CD14-positive monocyte (primary cell): ENCODE measurements around the gene EEA1. TPM values are rescaled to one million over a fixed set of nuclear protein-coding genes. Genes with fewer than 3 reads are reported as not detected.
"Not testable (repeated sequence)": the region's sequence is repeated elsewhere in the genome, so short reads cannot be mapped to it uniquely, and the experiment has no call there.

Source experiments
- DNase-seq, 3 donors: peaks; one replicate each; pipeline ENCODE4 v3.0.0-alpha.2; 2011 to 2022
- H2AFZ ChIP-seq: 2 replicates; pipeline ENCODE4 v1.6.0; 2012; ENCODE audit warnings: mild to moderate bottlenecking, low read depth, low read length, inconsistent platforms; ENCODE audit not compliant: insufficient read depth, poor library complexity, severe bottlenecking
- H3K27ac ChIP-seq, 2 donors: 1 replicate in 1 of 2; 2 replicates in 1 of 2; pipeline ENCODE4 v1.5.1; 2012 to 2013; ENCODE audit warnings: low read length in 2 of 2, control low read depth in 1 of 2, inconsistent platforms in 1 of 2, low read depth in 1 of 2, mild to moderate bottlenecking in 1 of 2
- H3K27me3 ChIP-seq, 2 donors: one replicate each; pipeline versions ENCODE4 v1.6.0 to v1.6.1; 2011 to 2013; ENCODE audit warnings: low read length in 2 of 2; ENCODE audit not compliant: control insufficient read depth in 2 of 2, insufficient read depth in 2 of 2
- H3K36me3 ChIP-seq, 2 donors: replicated peaks in 1 of 2; 1 replicate in 1 of 2; 2 replicates in 1 of 2; pipeline versions ENCODE4 v1.5.1 to v1.6.1; 2012 to 2013; ENCODE audit warnings: low read length in 2 of 2, control low read depth in 1 of 2, inconsistent platforms in 1 of 2, mild to moderate bottlenecking in 1 of 2; ENCODE audit not compliant: insufficient read depth in 2 of 2, control insufficient read depth in 1 of 2
- H3K4me1 ChIP-seq, 2 donors: 1 replicate in 1 of 2; 2 replicates in 1 of 2; pipeline versions ENCODE4 v1.5.1 to v1.6.1; 2012 to 2013; ENCODE audit warnings: low read length in 2 of 2, control low read depth in 1 of 2, inconsistent platforms in 1 of 2, mild to moderate bottlenecking in 1 of 2, moderate library complexity in 1 of 2; ENCODE audit not compliant: insufficient read depth in 2 of 2, control insufficient read depth in 1 of 2
- H3K4me2 ChIP-seq: replicated peaks from 2 replicates; pipeline ENCODE3; 2012; ENCODE audit warnings: low read length, moderate library complexity, mild to moderate bottlenecking; ENCODE audit not compliant: poor library complexity, severe bottlenecking; ENCODE audit errors: extremely low read depth
- H3K4me3 ChIP-seq, 3 experiments: fragments of 200-600 bp in 1 of 3; sonication (generic) in 1 of 3; replicated peaks in 1 of 3; 1 replicate in 2 of 3; 2 replicates in 1 of 3; pipeline ENCODE4 v1.5.1; 2011 to 2013; ENCODE audit warnings: low read length in 3 of 3, mild to moderate bottlenecking in 3 of 3, control low read depth in 2 of 3, low read depth in 2 of 3, inconsistent platforms in 1 of 3, moderate library complexity in 1 of 3
- H3K79me2 ChIP-seq: 2 replicates; pipeline ENCODE4 v1.6.0; 2012; ENCODE audit warnings: mild to moderate bottlenecking, control low read depth, inconsistent platforms, low read length, moderate library complexity; ENCODE audit not compliant: insufficient read depth
- H3K9ac ChIP-seq: 2 replicates; pipeline ENCODE4 v1.6.0; 2017; ENCODE audit warnings: low read length, mild to moderate bottlenecking; ENCODE audit not compliant: insufficient read depth, poor library complexity, severe bottlenecking
- H3K9me3 ChIP-seq, 2 donors: replicated peaks in 1 of 2; 1 replicate in 1 of 2; 2 replicates in 1 of 2; pipeline versions ENCODE4 v1.5.1 to v1.6.1; 2012 to 2013; ENCODE audit warnings: low read length in 2 of 2, control low read depth in 1 of 2; ENCODE audit not compliant: control insufficient read depth in 1 of 2, insufficient read depth in 1 of 2
- H4K20me1 ChIP-seq: 2 replicates; pipeline ENCODE4 v1.6.0; 2012; ENCODE audit warnings: mild to moderate bottlenecking, low read length, control low read depth, moderate library complexity; ENCODE audit not compliant: insufficient read depth
- H3K27ac Mint-ChIP-seq, 7 donors: one replicate each; pipeline ENCODE4 v1.8.0; 2020; ENCODE audit warnings: mild to moderate bottlenecking in 7 of 7, mixed read lengths in 7 of 7, moderate library complexity in 6 of 7, inconsistent platforms in 2 of 7
- H3K27me3 Mint-ChIP-seq, 3 donors: one replicate each; pipeline ENCODE4 v1.8.0; 2021 to 2022; ENCODE audit warnings: low read depth in 3 of 3, mild to moderate bottlenecking in 3 of 3, mixed read lengths in 3 of 3, moderate library complexity in 3 of 3, inconsistent platforms in 1 of 3
- H3K36me3 Mint-ChIP-seq, 2 donors: one replicate each; pipeline ENCODE4 v1.8.0; 2020; ENCODE audit warnings: mixed read lengths in 2 of 2, inconsistent platforms in 1 of 2, mild to moderate bottlenecking in 1 of 2
- H3K4me1 Mint-ChIP-seq: one replicate; pipeline ENCODE4 v1.8.0; 2020; ENCODE audit warnings: mild to moderate bottlenecking, mixed read lengths
- H3K4me3 Mint-ChIP-seq, 2 donors: one replicate each; pipeline ENCODE4 v1.8.0; 2020; ENCODE audit warnings: mild to moderate bottlenecking in 2 of 2, mixed read lengths in 2 of 2, moderate library complexity in 1 of 2
- H3K9me3 Mint-ChIP-seq, 7 donors: one replicate each; pipeline ENCODE4 v1.8.0; 2020 to 2022; ENCODE audit warnings: mixed read lengths in 7 of 7, mild to moderate bottlenecking in 6 of 7, moderate library complexity in 6 of 7, inconsistent platforms in 2 of 7
- WGBS: methylation state at CpG from one replicate; pipeline ENCODE4 v1.1.5; 2013; ENCODE audit warnings: missing lambda C conversion rate; ENCODE audit not compliant: insufficient coverage; 5-methylcytosine and 5-hydroxymethylcytosine counted together
- intact Hi-C, 2 donors: fragments of 100-400 bp; cut with micrococcal nuclease; formaldehyde crosslinking; loops; one replicate each; pipeline versions ENCODE4 v1.15.0 to v1.15.1; 2023
- polyA plus RNA-seq, 3 donors: library from polyadenylated mRNA; depleted of rRNA in 1 of 3; unstranded in 2 of 3; stranded (reverse) in 1 of 3; fragments of 300-500 nt in 2 of 3; fragments of >200 nt in 1 of 3; fragmentation: Illumina TruSeq in 2 of 3; gene quantifications; 1 replicate in 2 of 3; 2 replicates in 1 of 3; pipeline ENCODE4 v1.2.3, GENCODE V29; 2012 to 2021
- TF ChIP-seq, protein P1 (sequence below): fragments of 200-600 bp; IDR thresholded peaks from one replicate; pipeline ENCODE4 v1.8.0; 2022; ENCODE audit warnings: antibody characterized with exemption, mild to moderate bottlenecking

EEA1 gene
- polyA plus RNA-seq, 3 donors: 3.0 to 10.7 (median 3.6) TPM

GRCh38 chr12:92794814-92795213, 134.3 kb downstream of the EEA1 start:
- no peak overlapping the region for H3K27ac ChIP-seq
- no peaks in the 10 kb centered on the region for H4K20me1 ChIP-seq
- no peak overlapping the region for H3K9ac ChIP-seq
- H3K79me2 ChIP-seq: peaks cover 4% of the 10 kb centered on the region
- no peaks in the 10 kb centered on the region for H3K4me1 ChIP-seq
- Mint-ChIP-seq H3K4me3 (no peak overlapping the region), H3K4me1 (peaks cover 4% of the 10 kb centered on the region), H3K27ac (no peak overlapping the region), H3K9me3 (peaks cover 5 to 19% (median 11%) of the 10 kb centered on the region in 7 donors), H3K27me3 (no peaks in the 10 kb centered on the region), H3K36me3 (peaks cover 66 to 74% of the 10 kb centered on the region in 2 donors)
- H2AFZ ChIP-seq: no peak overlapping the region
- no peak overlapping the region for H3K4me3 ChIP-seq
- H3K27me3 ChIP-seq: no peaks in the 10 kb centered on the region
- intact Hi-C loops: no loop called here
- H3K9me3 ChIP-seq: no peaks in the 10 kb centered on the region
- TF ChIP-seq, protein P1, sequence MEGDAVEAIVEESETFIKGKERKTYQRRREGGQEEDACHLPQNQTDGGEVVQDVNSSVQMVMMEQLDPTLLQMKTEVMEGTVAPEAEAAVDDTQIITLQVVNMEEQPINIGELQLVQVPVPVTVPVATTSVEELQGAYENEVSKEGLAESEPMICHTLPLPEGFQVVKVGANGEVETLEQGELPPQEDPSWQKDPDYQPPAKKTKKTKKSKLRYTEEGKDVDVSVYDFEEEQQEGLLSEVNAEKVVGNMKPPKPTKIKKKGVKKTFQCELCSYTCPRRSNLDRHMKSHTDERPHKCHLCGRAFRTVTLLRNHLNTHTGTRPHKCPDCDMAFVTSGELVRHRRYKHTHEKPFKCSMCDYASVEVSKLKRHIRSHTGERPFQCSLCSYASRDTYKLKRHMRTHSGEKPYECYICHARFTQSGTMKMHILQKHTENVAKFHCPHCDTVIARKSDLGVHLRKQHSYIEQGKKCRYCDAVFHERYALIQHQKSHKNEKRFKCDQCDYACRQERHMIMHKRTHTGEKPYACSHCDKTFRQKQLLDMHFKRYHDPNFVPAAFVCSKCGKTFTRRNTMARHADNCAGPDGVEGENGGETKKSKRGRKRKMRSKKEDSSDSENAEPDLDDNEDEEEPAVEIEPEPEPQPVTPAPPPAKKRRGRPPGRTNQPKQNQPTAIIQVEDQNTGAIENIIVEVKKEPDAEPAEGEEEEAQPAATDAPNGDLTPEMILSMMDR: no peak
- no peak overlapping the region for H3K4me2 ChIP-seq
- DNase-seq: no peak
- H3K36me3 ChIP-seq: peaks cover 13 to 51% of the 10 kb centered on the region in 2 donors

- peaks cover 5 to 19% (median 11%) of the 10 kb centered on the region in 7 donors for H3K9me3 Mint-ChIP-seq
- H3K36me3 Mint-ChIP-seq: peaks cover 70 to 77% of the 10 kb centered on the region in 2 donors
- H3K4me3 ChIP-seq, intact Hi-C loops, H3K4me3 Mint-ChIP-seq, H3K79me2 ChIP-seq, H3K4me2 ChIP-seq, H3K9me3 ChIP-seq, H3K27me3 ChIP-seq, H3K4me1 Mint-ChIP-seq, H3K27ac Mint-ChIP-seq, H3K9ac ChIP-seq, DNase-seq, H3K27me3 Mint-ChIP-seq, H4K20me1 ChIP-seq, H3K27ac ChIP-seq, H3K4me1 ChIP-seq, H2AFZ ChIP-seq: not testable (repeated sequence)
- peaks cover 13 to 53% of the 10 kb centered on the region in 2 donors for H3K36me3 ChIP-seq
- 100% methylated on average over 1 of the region's 5 CpGs for WGBS
These were observed 134.7 kb downstream of the EEA1 start for GRCh38 chr12:92794356-92794755.
